ENCODE results near the gene MACO1.
"Not testable (repeated sequence)": the region's sequence is repeated elsewhere in the genome, so short reads cannot be mapped to it uniquely, and the experiment has no call there.

DNA sequence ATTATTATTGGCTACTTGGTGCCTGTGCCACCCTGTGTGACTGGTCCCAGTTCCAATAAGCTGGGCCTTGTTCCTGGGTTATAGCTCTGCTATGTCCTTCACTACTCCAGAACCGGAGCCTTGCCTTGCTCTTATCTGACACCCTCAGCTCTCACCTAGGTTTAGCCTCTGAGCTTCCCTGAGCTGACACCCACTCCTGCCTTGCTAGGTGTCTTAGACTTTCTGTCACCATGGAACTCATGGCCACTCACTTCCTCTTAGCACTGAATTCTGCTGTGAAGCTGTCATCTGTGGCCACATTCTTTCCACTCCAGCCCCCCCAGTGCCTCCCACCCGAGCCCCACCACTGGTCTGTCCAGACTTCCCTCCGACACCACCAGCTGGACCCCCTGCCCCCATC lies 41.0 kb upstream of the MACO1 start:
- not testable (repeated sequence) for TF ChIP-seq POLR2A (IDR thresholded peaks at IDR 0.05; ENCODE audit: low read length); GATA1 (IDR thresholded peaks at IDR 0.05; ENCODE audit: low read depth, low read length)
